ENCODE results near the gene SLC35E4. TPM values are rescaled to one million over a fixed set of nuclear protein-coding genes. Genes with fewer than 3 reads are reported as not detected.
A peak's percentile ranks its signal among the peaks of the same experiment; 100 is the strongest.
"Not testable (repeated sequence)": the region's sequence is repeated elsewhere in the genome, so short reads cannot be mapped to it uniquely, and the experiment has no call there.

SLC35E4 gene
- total RNA-seq, 1 experiment from 2014 or later: 40.2 TPM

DNA sequence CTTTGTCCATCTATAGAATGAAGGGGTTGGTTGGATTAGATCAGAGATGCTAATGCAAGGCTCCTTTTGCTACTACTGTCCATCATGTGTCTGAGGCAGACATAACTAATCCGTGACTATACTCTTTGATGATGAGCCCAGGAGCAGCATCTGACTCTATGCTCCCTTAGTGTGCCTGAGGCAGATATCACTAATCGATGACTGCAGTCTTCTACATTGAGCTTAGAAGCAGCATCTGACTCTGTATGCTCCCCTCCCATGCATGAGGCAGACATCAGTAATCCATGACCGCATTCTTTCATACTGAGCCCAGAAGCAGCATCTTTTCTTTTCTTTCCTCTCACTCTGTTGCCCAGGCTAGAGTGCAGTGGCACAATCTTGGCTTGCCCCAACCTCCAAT, 24.4 kb upstream of the SLC35E4 start:
- no peak for DNase-seq (ENCODE audit: low read depth)

DNA sequence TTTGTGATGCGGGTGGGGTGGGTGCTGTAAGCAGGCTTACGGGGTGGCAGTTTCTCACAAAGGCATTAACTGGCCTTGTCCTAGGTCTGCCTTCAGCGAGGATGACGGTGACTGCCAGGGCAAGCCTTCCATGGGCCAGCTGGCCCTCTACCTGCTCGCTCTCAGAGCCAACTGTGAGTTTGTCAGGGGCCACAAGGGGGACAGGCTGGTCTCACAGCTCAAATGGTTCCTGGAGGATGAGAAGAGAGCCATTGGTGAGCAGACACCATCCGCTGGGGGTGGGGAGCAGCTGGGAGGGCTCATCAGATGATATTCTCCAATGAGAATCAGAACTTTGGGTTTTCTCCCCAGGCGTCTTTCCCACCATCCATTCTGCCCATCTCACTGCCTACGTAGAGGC, 22.8 kb upstream of the SLC35E4 start:
- DNase-seq (ENCODE audit: low read depth): no peak

DNA sequence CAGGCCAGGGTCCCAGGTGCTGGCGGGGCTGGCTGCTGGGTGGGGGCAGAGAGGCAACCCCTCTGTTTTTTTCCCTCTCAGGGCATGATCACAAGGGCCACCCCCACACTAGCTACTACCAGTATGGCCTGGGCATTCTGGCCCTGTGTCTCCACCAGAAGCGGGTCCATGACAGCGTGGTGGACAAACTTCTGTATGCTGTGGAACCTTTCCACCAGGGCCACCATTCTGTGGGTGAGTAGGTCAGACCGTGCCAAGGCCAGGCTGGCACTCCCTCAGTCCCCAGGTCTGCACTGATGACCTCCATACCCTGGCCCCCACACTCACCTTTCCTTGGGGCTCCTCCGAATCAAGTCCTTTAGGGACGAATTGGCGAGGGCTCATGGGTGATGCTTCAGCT, 21.3 kb upstream of the SLC35E4 start:
- DNase-seq (ENCODE audit: low read depth): no peak

DNA sequence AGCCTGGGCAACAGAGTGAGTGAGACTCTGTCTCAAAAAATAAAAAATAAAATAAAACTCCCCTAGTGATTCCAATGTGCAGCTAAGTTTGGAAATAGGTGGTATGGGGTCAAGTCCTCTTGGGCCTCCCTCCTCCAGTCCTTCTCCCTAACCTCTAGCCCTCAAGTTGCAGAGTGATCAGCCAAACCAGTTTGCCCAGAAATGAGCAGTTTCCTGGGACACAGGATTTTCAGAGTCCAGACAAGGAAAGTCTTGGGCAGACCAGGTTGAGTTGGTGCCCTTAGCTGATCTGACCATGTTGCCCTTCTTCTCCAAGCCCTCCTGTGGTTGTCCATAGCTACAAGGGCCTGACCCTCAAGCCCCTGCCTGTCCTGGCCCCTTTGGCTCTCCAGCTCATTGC, 20.7 kb upstream of the SLC35E4 start:
- DNase-seq (ENCODE audit: low read depth): no peak

DNA sequence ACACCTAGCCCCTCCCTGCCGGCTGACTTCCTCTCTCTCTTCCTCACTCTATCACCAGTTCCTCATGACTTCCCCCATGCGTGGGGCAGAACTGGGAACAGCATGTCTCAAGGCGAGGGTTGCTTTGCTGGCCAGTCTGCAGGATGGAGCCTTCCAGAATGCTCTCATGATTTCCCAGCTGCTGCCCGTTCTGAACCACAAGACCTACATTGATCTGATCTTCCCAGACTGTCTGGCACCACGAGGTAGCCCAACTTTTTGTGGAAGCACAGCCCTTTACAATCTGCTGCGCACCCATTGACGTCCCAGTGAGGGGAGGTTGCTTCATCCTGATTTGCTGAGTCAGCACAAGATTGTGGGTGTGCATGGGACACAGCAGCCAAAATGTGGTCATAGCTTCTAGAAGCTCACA, 20.0 kb upstream of the SLC35E4 start:
- DNase-seq (ENCODE audit: low read depth): no peak

DNA sequence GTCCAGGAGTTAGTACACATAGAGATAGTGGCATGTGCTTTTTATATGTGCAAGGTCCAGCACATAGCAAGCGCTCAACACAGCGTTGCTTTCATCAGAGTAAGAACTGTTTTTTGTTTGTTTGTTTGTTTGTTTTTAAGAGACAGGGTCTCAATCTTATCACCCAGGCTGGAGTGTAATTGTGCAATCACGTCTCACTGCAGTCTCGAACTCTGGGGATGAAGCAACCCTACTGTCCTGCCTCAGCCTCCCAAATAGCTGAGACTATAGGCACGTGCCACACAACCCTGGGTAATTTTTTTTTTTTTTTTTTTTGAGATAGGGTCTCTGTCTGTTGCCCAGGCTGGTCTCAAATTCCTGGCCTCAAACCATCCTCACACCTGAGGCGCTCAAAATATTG, 17.8 kb upstream of the SLC35E4 start:
- no peak for DNase-seq (ENCODE audit: low read depth)

DNA sequence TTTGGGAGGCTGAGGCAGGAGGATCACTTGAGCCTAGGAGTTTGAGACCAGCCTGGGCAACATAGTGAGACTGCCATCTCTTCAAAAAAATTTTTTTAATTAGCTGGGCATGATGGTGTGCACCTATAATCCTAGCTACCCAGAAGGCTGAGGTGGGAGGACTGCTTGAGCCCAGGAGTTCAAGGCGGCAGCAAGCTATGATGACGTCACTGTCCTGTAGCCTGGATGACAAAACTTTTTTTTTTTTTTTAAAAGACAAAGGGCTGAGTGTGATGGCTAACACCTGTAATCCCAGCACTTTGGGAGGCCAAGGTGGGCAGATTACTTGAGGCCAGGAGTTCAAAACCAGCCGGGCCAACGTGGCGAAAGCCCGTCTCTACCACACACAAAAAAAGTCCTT, 15.7 kb upstream of the SLC35E4 start:
- DNase-seq (ENCODE audit: low read depth): not testable (repeated sequence)

DNA sequence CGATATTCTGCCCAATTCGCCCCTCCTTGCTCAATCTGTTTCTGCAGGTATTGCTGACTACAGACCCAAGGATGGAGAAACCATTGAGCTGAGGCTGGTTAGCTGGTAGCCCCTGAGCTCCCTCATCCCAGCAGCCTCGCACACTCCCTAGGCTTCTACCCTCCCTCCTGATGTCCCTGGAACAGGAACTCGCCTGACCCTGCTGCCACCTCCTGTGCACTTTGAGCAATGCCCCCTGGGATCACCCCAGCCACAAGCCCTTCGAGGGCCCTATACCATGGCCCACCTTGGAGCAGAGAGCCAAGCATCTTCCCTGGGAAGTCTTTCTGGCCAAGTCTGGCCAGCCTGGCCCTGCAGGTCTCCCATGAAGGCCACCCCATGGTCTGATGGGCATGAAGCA, 9.2 kb upstream of the SLC35E4 start:
- no peak for DNase-seq (ENCODE audit: low read depth)

DNA sequence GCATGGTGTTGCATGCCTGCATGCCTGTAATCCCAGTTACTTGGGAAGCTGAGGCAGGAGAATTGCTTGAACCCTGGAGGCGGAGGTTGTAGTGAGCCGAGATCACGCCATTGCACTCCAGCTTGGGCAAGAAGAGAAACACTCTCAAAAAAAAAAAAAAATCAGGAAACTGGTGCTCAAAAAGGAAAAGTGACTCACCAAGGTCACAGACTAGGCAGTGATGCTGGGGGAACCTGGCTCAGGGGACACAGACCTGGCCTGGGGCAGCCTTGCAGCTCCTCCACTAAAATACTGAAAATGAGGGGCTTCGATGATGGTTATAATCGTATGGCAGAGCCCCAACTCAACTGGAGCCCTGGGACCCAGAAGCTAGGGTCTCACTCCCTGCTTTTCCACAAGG, 8.1 kb upstream of the SLC35E4 start:
- no peak for DNase-seq (ENCODE audit: low read depth)

DNA sequence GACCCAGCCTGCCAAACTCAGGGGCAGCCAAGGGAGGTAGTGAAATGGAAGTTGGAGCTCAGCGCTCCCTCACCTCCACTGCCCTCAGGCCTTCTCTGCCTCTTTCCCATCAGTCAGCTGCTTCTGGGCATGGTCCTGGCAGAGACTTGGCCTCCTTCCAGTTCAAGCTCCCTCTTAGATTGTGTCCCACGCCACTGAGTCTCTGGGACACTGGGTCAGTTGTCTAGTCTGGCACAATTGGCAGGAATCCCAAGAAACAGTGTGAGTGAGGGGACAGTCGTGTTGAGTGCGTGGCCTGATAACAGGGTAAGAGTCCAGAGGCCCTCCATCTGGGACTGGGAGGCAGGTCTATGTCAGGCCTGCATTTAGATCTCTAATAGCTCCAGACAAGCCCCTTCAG, 7.1 kb upstream of the SLC35E4 start:
- DNase-seq (ENCODE audit: low read depth): no peak

DNA sequence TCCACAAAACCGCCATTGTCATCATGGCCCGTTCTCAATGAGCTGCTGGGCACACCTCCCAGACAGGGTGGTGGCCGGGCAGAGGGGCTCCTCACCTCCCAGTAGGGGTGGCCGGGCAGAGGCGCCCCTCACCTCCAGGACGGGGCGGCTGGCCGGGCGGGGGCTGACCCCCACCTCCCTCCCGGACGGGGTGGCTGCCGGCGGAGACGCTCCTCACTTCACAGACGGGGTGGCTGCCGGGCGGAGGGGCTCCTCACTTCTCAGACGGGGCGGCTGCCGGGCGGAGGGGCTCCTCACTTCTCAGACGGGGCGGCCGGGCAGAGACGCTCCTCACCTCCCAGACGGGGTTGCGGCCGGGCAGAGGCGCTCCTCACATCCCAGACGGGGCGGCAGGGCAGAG, 4.1 kb upstream of the SLC35E4 start:
- DNase-seq (ENCODE audit: low read depth): not testable (repeated sequence)

DNA sequence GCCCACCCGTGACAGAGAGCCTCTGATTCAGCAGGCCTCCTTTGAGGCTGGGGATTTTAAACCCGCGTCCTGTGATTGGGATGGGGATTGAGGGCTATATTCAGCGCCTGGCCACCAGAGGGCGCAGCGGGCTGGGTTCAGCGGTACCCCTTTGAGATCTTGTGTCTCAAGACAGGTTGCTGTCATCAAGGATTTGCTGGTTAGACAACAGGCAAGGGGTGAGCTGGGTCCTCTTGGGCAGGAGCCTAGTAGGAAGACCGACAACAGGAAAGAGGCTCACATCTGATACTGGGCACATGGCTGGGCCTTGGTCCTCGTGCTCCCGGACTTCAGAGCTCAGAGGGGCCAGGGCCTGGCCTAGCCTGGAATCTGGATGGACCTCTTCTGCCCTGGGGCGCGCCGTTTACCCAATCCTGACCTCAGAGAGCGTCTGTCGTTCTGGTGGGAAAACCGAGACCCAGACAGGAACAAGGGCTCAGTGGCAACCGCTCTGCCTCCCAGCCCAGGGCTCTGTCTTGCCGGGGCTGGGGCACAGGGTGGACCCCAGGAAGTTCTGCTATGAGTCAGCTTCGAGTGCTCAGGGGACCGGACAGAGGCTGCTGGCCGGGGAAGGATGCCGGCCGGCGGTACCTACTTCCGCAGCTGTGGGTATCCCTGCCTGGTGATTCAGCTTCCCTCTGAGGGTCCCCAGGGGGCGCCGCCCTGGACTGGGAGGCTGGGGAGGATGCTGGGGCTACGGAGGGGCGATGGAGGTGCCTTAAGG, 929 bp upstream of the SLC35E4 start:
- DNase-seq (ENCODE audit: low read depth): peak; percentile 88

DNA sequence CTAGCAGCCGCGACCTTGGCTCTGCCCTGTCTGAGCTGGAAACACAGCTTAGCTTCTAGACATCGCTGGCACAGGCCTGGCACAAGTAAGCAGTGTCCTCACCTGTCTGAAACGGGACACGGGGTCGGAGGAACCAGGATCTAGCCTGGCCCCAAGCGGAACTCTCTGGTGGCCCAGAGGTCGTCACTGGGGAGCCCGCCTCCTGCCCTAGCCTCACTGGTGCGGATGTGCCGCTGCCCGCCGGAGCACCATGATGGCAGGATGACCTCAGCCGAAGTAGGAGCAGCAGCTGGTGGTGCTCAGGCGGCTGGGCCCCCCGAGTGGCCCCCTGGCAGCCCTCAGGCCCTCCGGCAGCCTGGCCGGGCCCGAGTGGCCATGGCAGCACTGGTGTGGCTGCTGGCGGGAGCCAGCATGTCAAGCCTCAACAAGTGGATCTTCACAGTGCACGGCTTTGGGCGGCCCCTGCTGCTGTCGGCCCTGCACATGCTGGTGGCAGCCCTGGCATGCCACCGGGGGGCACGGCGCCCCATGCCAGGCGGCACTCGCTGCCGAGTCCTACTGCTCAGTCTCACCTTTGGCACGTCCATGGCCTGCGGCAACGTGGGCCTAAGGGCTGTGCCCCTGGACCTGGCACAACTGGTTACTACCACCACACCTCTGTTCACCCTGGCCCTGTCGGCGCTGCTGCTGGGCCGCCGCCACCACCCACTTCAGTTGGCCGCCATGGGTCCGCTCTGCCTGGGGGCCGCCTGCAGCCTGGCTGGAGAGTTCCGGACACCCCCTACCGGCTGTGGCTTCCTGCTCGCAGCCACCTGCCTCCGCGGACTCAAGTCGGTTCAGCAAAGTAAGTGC, 871 bp downstream of the SLC35E4 start:
- DNase-seq (ENCODE audit: low read depth): peak; percentile 29

DNA sequence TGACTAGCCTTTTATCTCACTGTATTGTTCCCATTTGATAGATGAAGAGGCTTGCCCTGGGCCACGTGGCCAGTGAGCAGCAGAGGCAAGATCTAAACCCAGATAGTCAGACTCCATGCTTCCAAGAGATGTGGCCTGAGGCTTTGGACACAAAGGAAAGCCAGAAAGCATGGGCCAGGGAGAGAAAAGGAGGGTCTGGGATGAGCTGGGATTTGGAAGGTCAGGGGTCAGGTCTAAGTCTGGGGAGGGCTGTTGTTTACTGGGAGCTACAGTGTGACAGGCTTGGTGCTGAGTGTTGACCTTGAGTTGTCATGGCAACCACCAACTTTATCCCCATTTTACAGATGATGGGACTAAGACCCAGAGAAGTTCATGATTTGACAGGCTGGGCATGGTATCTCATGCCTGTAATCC, 2.1 kb downstream of the SLC35E4 start:
- DNase-seq (ENCODE audit: low read depth): no peak

DNA sequence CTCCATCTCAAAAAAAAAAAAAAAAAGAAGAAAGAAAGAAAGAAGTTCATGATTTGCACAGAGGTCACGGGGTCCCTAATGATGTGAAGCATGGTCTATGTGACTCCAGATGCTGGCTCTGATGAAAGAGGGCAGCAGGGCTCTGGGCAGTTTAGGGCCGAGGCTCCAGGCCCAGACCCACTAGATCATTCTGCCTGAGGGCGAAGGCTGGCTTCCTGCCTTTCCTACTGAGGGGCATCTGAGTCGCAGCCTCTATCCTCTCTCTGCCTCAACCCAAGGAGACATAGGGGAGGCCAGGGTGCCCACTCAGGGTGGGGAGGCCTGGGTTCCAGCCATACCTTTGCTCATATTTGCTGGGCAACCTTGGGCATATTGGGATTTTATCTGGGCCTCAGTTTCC, 4.8 kb downstream of the SLC35E4 start:
- DNase-seq (ENCODE audit: low read depth): no peak

DNA sequence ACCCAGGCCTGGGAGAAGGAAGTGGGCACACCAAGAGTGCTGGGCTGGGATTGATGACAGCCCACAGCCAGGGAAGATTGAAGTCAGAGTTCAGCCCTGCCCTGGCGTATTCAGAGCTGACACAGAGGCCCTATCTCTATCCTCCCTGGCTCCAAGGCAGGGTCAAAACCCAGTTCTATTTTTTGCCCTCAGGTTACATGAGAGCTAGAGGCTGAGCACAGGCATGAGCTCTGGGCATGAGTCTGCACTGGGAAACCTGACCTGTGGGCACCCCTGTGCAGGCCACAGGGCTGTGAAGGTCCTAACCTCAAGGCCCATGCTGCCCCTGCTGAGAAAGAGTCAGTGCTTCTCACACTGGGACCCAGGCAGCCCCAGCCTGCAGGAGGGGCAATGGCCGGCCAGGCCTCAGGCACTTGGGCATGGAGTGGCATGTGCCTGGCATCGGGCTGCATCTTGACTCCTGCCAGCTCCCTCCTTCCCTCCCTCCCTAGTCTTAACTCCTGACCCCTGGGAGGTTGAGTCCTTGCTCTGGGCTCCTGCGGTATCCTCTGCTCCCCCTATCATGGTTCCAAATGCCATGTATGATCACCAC, 5.4 kb downstream of the SLC35E4 start:
- DNase-seq (ENCODE audit: low read depth): no peak

DNA sequence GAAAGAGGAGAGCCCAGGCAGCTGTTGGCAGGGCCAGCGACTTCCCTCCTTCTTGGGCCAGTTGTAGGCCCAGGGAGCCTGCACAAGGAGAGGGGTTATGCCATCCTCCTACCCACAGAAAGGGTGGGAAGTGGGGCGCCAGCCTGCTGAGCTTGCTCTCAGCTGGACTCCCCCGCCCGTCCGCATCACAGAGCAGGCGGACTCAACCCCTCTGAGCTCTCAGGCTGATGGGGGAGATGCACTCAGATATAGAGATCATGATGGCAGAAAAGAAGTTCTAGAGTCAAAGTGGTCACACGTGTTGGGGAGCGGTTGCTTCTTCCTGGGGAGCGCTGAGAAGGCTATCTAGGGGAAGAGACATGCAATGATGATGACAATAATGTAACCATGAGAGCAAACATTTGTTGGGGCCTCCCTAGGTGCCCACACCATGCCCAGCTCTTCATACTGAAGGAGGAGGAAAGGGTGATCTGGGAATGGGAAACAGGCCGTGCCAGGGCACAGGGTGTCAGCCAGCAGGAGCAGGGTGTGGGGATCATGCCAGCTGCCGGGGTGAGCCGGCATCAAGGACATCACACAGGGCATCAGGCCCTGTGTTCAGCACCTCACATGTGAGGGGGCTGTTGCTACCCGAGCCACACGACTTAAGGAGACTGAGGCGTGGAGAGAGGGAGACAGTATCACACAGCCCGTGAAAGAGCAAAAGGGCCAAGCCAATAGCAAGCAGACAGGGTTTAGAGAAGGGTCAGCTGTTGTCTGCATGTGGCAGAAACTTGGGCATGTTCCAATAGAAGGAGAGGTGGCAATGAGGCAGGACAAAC, 7.7 kb downstream of the SLC35E4 start:
- DNase-seq (ENCODE audit: low read depth): no peak

DNA sequence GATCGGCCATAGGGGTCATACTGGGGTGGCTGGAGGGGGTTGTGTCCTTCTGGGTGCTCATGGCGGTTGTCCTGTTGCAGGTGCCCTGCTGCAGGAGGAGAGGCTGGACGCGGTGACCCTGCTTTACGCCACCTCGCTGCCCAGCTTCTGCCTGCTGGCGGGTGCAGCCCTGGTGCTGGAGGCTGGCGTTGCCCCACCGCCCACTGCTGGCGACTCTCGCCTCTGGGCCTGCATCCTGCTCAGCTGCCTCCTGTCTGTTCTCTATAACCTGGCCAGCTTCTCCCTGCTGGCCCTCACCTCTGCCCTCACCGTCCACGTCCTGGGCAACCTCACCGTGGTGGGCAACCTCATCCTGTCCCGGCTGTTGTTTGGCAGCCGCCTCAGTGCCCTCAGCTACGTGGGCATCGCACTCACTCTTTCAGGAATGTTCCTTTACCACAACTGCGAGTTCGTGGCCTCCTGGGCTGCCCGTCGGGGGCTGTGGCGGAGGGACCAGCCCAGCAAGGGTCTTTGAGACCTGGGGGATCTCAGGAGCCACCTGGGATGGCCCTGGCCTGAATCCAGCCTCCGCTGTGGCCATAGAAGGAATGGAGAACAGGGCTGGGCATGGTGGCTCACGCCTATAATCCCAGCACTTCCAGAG, 11.1 kb downstream of the SLC35E4 start:
- DNase-seq (ENCODE audit: low read depth): no peak

DNA sequence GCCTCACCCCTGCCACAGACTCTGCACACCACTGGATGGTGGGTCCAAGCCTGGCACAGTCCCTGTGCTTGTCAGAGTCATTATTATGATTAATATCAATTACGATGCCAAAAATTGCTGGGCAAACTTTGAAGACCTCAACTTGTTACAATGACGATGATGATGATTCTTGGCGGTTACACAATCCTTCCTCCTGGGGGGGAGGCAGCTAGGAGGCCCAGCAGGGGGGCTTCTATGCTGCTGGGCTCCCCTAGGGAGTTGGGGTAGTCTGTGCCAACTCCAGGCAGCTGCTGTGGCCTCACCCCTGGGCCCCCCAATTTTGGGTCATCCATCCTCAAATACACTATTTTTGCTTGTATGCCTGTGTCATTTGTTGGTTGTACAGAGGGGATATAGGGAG, 12.0 kb downstream of the SLC35E4 start:
- no peak for DNase-seq (ENCODE audit: low read depth)

DNA sequence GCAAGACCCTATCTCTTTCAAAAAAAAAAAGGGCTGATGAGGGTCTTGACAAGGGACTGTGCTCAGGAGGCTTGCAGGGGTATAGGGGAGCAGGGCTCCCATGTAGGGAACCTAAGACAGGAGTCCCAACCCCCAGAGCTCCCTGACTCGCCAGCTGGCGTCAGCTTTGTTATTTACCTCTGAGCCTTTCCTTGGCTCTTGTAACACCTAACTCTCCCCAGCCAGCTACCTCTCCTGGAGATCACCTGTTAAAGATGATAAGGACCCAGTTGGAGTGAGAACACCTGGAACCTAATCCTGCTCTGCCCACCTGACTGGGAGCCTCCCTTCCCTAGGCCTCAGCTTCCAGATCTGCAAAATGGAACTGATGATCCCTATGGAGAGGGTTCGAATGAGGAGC, 13.2 kb downstream of the SLC35E4 start:
- DNase-seq (ENCODE audit: low read depth): no peak

DNA sequence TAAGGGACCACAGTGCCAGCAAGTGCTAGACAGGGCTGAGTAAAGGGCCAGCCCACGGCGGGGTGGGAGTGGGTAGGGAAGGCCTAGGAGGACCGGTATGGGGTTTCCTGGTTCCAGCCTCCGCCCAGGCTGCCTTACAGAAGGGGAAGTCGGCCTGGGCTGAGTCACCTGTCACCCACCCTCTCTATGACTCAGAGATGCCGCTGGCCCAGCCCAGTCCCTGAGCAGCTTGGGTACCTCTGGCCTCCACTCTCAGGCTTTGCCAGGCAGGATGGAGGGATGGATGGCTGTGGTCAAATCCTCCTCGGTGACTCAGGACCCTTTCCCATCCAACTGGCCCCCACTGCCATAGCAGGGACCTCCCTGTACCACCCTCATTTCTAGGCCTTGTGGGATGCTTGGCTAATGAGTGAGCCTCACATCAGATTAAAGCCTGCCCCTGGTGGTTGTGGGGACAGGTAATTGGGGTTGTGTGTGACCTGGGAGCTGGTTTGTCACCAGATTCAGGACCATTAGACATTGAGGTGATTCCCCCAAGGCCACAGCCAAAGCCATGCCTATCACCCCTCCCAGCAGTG, 13.9 kb downstream of the SLC35E4 start:
- DNase-seq (ENCODE audit: low read depth): peak; percentile 85
